Activated CD4-positive, alpha-beta T cell treated with anti-CD3 and anti-CD28 coated beads, Interleukin-2, Interleukin-4, amounts not matched to agents 100 ng/mL and 50 ng/mL, durations not matched to agents 16 hours and 8 hours (primary cell): Measurements from ENCODE around the gene PAX8.

Experiments used
- DNase-seq: peaks from one replicate; pipeline ENCODE4 v3.0.0-alpha.2; 2020; ENCODE audit warnings: low spot score

The PAX8 gene

DNA sequence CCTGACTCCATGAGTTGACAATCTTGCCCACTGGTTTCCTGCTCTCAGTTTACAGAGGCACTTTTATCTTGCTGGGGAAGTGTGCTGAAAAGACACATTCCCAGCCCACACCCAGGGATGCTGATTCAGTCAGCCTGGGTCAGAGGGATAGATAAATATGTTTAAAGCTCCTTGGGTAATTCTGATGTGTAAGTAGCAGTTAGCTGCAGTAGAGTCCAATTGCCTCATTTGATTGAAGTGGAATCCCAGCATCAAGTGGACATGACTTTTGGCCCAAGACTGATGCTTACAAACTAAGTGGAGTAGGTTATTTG lies 75.5 kb downstream of the PAX8 start:
- DNase-seq = no peak

DNA sequence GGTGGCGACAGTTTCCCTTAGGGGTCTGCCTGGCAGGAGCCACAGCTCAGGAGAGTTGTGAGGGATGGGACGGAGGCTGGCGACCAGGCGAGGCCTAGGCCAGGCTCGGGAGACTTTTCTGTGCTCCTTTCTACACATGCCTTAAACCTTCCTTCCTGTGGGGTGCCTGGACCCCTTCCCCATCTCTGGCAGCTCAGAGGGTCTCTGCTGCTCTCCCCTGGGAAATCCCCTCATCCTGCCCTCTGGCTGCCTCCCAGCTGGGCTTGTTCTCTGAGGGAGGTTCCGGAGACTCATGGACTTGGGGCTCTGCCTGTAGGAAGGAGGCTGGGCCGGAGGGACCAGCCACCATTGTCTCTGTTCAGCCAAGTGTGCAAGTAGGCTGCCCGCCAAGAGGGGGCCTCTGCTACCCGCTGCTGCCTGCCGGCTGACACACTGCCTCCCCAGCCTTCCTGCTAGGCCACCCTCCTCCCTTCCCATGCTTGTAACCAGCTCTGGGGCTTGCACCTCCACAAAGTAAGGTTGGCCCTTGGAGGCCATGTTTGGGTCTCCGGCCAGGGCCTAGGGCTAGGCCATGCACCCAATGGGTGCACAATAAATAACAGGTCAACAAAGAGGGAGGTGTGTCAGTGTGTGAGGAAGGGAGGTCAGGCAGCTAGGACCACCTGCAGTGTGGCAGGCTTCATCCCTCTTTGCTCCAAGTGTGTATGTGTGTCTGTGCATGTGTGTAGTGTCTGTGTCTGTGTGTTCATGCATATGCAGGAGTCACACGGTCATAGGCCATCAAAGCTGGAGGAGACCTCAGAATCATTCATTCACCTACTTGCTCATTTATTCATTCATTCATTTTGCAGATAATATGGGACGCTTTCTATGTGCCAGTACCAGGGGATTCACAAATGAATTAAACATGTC lies 76.2 kb downstream of the PAX8 start:
- no peak for DNase-seq

DNA sequence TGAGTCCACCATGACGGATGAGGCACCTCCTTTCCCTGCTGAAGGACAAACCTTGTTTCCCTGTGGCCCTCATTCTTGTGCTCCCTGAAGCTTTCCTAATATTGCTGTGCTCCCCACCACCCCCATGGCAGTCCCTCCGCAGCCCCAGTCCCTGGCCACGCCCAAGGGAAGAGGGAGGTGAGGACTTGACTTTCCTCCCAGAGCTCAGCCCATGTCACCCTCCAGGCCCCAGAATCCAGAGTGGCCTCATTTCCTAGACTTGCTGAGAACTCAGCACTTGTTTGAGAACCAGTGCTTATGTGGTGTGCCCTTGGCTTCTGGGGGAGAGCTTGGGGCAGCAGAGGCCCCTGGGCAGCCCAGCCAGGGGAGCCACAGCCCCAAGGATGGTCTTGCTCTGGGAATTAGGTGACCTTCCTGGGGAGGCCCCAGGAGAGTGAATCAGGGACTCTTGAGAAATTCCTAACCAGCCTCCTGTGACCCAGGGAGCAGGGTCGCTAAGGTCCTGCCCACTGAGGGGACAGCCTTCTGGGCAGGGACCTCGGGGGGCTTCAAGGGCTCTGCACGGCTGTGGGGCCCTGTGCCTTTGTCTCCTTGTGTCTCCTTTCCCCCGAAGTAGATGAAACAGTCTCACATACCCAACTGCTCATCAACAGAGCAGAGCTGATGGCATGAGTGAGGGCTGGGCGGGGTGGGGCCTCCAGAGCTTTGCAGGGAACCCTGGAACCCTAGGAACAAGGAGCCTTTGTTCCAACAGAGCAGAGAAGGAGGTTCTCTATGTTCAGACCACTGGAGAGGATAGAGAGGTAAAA lies 77.0 kb downstream of the PAX8 start:
- no peak for DNase-seq

DNA sequence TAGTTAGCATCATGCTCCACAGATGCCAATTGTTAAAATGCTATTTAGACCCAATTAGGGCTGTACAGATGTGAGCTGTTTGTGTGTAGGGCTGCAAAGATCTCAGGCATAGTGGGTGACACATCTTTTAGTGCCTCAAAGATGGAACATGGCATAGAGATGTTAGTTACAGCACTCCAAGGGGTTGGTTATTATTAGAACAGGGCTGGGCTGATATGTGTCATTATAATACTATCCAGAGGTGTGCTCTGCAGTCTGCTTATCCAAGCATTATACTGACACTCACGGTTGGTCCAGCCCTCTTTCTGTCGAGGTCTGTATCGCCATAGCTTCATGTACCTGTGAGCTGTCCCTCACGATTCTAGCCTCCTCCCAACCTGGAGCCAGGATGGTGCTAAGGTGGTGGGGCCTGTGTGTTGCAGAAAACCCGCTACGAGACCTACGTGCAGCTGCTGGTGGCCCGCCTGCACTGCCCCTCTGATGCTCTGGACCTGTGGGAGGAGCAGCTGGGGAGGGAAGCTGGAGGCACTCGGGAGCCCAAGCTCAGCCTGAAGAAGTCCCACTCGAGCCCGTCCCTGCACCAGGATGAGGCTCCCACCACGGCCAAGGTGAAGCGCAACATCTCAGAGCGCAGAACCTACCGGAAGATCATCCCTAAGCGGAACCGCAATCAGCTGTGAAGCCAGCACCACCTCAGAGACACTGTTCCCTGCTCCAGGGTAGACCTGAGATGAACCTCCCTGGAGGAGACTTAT lies 77.8 kb downstream of the PAX8 start:
- DNase-seq = no peak

DNA sequence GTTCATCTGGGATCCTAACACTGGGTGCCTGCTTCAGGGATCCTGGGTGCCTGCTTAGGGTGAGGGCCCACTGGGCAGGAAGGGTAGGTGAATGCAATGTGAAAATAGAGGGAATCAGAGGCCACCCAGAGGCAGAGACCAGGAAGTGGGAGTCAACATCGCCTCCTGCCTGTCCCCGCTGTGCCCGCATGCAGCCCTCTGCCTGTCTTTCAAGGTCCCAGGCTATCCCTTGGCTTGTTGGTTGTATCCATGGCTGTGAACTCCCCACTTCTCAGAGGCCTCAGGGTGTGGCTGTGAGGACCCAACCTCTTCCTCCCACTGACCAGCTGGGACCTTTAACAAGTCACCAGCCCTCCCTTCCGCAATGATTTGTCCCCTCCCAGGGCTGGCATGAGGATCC lies 78.5 kb downstream of the PAX8 start:
- DNase-seq = no peak

DNA sequence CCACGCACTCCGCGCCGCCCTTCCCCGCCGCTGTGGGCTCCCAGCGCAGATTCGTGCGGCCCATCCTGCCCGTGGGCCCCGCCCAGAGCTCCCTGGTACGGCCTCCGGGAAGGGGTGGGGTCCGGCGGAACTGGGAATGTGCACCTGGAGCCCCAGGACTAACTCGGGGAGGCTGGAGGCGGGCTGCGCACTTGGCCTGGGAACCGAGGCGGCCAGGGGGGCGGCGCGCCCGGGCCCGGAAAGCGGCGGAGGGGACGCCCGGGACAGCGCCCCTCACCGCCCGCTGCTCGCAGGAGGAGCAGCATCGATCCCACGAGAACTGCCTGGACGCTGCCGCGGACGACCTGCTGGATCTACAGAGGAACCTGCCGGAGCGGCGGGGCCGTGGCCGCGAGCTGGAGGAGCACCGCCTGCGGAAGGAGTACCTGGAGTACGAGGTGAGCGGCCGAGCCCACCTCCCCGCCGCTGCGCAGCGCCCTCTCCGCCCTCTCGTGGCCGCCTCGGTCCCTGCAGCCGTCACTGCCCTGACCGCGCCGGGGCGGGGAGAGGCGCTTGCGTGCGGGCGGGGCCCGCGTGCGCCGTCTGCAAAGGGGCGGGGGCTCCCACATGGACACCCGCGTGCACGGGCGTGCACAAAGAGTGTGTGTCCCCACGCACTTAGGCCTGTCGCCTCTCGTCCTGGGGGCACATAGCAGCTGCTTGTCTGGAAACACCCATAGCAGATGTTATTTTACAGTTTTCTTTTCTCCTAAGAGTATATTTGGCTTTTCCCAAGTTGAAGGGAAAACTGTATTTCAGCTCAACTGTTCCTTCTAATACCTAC lies 79.7 kb downstream of the PAX8 start:
- DNase-seq = peak; percentile 60

DNA sequence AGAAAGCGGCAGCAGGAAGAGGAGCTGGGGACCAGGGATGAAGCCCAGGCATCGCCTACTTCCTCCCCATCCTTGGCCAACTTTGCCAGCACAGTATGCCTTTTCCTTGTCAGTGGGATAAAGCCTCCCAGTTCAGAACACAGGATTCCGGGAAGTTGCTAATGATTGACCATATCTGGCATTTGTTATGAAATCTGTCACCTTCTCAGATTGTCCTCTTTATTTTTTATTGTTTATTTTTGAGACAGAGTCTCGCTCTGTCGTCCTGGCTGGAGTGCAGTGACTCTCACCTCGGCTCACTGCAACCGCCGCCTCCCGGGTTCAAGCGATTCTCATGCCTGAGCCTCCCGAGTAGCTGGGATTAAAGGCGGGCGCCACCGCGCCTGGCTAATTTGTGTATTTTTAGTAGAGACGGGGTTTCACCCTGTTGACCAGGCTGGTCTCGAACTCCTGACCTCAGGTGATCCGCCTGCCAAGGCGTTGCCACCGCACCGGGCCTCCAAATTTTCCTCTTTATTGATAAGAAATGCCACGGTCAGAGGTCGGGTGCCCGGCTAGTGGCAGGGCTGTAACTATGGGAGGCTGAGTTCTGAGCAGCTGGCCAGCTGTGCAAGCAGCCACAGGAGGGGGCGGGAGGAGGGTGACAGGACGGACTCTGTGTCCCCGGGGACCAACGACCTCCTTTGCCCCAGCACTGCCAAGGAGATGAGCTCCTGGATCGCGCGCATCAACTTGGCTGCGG lies 80.5 kb downstream of the PAX8 start:
- DNase-seq = no peak

DNA sequence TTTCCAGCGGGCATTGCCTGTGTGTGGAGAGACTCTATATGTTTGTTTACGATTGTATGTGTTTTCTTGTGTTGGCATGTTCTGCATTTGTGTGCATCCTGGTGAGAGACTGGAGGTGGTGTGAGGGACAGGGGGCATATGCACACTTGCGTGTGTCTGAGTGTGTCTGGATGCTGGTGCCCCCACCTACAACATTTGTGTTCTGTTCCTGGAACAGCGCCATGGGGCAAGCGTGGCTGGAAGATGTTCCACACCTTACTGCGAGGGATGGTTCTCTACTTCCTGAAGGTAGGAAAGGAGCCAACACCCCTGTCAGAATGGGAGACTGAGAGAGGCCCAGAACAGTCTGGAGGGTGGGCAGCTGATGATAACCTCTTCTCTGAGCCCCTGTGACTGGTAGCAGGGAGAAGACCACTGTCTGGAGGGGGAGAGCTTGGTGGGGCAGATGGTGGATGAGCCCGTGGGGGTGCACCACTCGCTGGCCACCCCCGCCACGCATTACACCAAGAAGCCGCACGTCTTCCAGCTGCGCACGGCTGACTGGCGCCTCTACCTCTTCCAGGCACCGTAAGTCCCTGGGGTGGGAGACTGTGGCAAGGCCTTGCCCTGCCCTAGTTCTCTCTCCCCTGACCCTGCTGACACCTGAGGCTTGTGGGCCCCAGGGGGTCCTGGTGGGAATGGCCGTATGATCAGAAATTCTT lies 81.2 kb downstream of the PAX8 start:
- no peak for DNase-seq

DNA sequence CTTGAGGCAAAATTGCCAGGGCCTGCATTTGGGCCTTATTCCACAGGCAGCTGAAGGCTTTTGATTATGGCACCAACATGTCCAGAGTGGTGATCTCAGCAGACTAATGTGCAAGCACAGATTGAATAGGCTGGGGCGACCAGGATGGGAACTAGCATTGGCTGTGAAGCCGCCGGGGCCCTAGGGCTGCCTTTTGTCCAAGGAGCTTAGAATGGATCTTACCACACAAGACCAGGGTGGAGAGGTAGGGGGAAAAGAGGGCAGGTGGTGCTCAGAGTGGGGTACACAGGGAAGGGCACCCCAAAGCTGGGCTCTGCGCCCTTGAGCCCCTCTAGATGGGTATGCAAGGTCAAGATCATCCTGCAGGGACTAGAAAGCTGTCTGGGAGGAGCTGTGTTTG lies 81.9 kb downstream of the PAX8 start:
- DNase-seq = no peak

DNA sequence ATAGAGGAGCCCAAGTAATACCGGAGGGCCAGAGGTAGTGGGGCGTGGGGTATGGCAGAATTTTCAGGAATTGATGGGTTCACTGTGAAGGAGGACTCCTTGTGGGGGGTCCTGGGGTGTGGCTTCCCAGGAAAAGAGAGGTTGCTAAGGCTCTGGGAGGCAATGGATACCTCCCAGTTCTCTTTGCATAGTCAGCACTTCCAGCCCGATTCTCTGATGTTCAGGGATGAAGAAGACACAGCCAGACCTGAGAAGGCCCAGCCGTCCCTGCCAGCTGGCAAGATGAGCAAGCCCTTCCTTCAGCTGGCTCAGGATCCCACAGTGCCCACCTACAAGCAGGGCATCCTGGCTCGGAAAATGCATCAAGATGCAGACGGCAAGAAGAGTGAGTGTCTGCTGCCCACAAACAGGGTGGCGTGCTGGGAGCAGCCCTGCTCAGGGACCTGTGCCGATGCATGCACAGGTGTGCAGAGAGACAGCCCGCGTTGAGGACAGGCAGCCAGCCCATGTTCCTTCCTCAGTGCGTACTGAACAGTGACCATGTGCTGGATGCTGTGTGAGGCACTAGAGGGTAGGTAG lies 82.7 kb downstream of the PAX8 start:
- DNase-seq = no peak

DNA sequence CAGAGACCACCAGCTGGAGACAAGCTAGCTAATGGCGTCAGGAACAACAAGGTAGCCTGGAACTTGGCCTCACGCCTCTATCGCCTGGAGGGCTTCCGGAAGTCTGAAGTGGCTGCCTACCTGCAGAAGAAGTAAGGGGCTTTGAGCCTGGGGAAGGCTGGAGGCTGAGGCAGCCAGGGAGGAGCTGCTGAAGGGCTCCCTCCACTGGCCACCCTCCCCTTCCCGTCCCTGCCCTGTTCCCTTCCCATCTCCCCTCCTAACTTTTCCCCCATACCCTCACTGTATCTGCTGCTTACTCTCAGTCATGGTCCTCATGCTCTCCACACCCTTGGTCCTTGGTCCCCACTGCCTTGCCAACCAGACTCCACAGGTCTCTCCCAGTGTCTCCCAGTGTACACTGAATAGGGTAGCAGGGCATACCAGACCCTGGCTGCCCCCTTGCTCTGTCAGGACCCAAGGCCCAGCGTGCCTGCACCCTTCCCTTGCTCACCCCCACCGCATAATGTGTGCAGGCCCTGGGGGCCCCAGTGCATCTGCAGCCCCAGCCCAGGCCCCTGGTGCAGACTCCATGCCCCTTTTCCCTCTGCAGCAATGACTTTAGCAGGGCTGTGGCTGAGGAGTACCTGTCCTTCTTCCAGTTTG lies 86.1 kb downstream of the PAX8 start:
- DNase-seq = no peak

DNA sequence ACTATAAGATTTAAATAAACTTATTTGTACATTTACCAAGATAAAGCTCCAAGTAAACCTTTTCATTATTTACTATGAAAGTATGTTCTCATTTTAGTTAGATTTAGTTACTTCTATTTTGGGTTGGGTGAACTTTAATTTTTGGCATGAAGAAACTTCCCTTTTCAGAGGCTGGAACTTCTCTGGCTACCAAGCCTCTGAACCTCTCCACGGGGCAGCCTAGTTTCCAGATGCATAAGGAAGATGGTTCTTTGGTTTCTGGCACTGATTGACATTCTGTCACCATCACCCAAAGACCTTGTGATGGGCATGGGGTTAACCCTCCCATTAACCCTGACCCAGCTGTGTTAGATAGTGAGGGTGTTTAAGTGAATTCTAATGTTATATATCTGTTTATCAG lies 87.8 kb downstream of the PAX8 start:
- DNase-seq = no peak

DNA sequence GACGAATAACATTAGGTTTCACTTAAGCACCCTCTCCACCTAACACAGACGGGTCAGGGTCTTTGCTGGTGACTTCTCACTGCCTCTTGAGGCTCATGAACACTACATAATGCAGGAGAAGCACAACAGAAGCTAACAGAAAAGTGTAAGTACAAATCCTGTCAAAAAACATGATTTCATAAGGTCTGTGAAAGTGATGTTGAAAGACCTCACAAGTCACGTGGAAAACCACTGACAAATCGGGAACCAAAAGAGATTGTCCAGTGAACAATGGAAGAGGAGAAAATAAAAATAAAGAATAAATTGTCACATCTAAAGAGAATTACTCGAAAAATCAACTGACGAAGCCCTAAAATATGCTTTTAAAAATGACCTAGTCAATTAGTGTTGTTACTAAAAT lies 91.0 kb downstream of the PAX8 start:
- DNase-seq = no peak

DNA sequence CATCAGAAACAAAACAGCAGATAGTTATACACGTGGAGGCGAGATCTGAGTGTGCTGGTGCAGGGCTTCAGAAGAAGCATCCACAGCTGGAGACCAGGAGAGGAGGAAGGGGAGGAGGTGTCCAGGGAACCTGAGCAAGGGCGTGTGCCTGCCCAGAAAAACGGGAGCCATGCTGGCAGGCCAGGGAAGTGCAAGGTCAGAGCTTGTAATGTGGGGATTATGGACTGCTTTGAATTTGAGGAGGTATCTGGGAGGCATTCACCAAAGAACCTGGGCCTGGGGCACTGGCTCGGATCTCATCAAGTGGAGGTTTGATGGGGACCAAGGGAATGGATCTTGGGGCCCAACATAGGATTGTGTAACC lies 92.3 kb downstream of the PAX8 start:
- no peak for DNase-seq

DNA sequence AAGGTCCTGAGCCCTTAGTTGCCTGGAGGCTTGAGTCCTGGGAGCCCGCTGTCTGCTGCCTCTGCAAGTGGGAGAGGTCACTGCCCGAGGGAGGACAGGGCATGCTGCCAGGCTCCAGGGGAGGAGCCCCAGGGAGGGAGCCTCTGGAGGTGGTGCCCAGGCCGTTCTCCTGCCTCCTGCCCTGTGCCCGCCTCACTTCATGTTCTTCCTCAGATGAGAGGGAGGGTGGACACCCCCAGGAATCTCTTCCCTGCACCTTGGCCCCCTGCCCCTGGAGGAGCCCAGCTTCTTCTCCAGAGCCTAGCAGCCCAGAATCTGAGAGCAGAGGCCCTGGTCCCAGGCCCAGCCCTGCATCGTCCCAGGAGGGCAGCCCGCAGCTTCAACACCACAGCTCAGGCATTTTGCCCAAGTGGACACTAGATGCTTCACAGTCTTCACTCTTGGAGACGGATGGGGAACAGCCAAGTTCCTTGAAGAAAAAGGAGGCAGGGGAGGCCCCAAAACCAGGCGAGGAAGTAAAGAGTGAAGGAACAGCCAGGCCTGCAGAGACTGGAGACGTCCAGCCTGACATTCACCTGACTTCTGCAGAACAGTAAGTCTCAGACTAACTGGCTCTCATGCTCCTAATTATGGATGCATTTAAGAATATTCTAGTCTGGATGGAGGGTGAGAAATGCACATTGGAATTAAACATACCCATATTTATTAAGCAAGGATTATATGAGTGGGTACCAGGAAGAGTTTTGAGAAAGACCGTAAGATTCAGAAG lies 92.9 kb downstream of the PAX8 start:
- DNase-seq = no peak

DNA sequence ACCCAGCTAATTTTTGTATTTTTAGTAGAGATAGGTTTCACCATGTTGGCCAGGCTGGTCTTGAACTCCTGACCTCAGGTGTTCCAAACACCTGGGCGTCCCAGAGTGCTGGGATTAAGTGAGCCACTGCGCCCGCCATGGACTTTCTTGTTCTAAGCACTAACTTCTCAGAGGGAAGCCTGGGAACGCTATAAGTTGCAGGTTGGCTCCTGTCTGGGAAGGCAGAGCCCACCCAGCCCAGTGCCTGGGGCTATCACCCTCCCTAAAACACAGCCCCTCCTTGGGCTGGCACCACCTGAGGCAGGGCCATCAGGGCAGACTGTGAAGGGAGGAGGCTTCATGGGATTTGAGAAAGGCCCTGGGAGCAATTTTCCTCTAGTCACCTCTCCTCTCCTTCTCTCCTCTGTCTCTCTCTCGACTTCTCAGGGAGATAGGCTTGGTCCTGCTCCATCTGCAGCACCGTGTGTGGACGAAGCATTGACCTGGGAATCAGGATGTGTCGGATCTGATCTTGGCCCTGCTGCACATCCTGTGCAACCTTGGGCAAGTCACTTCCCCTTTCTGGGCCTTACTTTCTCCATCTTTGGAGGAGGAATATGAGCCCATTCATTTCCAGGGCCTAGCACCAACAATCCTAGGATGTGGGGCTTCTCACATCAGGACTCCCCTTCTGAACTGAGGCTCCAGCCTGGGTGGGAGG lies 94.0 kb downstream of the PAX8 start:
- DNase-seq = no peak

DNA sequence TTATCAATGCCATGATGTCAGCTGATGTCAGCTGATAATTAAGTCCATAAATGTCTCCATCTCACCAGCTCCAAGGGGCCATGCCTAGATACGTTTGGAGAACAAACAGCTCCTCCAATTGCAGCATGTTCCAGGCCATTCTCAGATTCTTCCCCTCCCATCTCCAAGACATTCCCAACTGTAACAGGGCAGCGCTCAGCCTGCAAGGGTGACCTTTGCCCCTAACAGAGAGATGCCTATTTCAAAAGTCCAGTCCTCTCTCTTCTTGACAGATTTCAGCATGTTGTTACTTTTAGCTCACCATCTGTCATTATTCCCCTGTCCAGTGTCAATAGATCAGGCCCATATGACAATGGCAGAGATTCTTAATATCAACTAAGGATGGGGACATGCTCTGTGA lies 95.0 kb downstream of the PAX8 start:
- no peak for DNase-seq

DNA sequence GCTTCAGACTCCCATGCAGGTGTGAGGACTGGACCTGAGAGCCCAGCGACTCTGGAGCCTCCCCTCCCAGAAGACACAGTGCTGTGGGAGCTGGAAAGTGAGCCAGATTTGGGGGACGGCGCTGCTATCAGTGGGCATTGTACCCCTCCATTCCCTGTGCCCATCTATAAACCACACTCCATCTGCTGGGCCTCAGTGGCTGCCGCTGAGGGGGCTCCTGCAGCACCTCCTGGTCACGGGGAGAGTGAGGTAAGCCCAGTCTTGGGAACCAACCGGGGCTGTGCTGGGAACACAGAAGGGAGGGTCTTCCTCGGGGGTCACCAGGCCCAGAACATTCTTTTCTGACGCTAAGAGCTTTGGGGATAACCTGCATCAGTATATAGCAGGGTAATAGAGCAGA lies 95.5 kb downstream of the PAX8 start:
- DNase-seq = no peak
